ENCODE measurements around the gene SLC22A2. TPM values are rescaled to one million over a fixed set of nuclear protein-coding genes. Genes with fewer than 3 reads are reported as not detected.
A peak's percentile ranks its signal among the peaks of the same experiment; 100 is the strongest.
"Not testable (repeated sequence)": the region's sequence is repeated elsewhere in the genome, so short reads cannot be mapped to it uniquely, and the experiment has no call there.

The SLC22A2 gene
- total and polyA plus RNA-seq, 8 donors = not detected

DNA sequence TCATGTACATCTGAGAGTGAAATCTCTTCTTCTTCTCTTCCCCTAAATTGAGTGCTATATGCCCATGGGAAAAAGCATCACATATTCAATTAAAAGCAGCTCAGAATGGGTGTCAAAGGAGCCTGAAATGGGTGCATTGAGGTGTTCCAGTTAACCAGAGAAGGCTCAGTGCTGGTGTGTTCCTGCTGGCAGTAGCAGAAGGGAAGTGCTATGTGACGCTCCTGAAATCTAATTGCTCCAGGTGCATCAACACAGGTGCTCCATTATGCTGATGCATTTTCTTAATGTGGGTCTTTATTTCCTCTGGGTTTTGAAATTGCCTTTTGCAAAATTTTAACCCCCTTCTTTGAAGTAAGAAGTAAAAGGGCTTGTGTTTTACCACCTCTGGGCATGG, 17.9 kb downstream of the SLC22A2 start:
- intact Hi-C loops (cut with DNase I) = no loop called here
- Histone ChIP-seq H3K9me3 (no peaks in the 10 kb centered on the region), H3K36me3 (no peaks in the 10 kb centered on the region), H3K27ac (no peak overlapping the region), H3K27me3 (no peaks in the 10 kb centered on the region), H3K4me1 (peaks cover 5 to 7% (median 6%) of the 10 kb centered on the region in 3 donors), H3K4me3 (no peak overlapping the region)
- TF ChIP-seq, protein P1, sequence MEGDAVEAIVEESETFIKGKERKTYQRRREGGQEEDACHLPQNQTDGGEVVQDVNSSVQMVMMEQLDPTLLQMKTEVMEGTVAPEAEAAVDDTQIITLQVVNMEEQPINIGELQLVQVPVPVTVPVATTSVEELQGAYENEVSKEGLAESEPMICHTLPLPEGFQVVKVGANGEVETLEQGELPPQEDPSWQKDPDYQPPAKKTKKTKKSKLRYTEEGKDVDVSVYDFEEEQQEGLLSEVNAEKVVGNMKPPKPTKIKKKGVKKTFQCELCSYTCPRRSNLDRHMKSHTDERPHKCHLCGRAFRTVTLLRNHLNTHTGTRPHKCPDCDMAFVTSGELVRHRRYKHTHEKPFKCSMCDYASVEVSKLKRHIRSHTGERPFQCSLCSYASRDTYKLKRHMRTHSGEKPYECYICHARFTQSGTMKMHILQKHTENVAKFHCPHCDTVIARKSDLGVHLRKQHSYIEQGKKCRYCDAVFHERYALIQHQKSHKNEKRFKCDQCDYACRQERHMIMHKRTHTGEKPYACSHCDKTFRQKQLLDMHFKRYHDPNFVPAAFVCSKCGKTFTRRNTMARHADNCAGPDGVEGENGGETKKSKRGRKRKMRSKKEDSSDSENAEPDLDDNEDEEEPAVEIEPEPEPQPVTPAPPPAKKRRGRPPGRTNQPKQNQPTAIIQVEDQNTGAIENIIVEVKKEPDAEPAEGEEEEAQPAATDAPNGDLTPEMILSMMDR (IDR thresholded peaks at IDR 0.05) = no peak
- no peak for FAIRE-seq
- no peak for DNase-seq
- 98 to 100% methylated on average over 1 of the region's 1 CpG for WGBS, 2 donors
- no peak for ATAC-seq

GRCh38 chr6:160239929-160240690, 18.5 kb downstream of the SLC22A2 start:
- no peak for ATAC-seq
- no peak overlapping the region for H3K4me3 ChIP-seq
- no peak overlapping the region for H3K27ac ChIP-seq
- DNase-seq = no peak
- WGBS, 2 donors = 82 to 87% methylated on average over 4 of the region's 4 CpGs
- FAIRE-seq = no peak
- H3K36me3 ChIP-seq = no peaks in the 10 kb centered on the region
- intact Hi-C loops (cut with DNase I) = no loop called here
- H3K9me3 ChIP-seq = no peaks in the 10 kb centered on the region
- peaks cover 5 to 7% (median 6%) of the 10 kb centered on the region in 3 donors for H3K4me1 ChIP-seq
- no peaks in the 10 kb centered on the region for H3K27me3 ChIP-seq
- TF ChIP-seq, protein P1 (IDR thresholded peaks at IDR 0.05) = no peak

DNA sequence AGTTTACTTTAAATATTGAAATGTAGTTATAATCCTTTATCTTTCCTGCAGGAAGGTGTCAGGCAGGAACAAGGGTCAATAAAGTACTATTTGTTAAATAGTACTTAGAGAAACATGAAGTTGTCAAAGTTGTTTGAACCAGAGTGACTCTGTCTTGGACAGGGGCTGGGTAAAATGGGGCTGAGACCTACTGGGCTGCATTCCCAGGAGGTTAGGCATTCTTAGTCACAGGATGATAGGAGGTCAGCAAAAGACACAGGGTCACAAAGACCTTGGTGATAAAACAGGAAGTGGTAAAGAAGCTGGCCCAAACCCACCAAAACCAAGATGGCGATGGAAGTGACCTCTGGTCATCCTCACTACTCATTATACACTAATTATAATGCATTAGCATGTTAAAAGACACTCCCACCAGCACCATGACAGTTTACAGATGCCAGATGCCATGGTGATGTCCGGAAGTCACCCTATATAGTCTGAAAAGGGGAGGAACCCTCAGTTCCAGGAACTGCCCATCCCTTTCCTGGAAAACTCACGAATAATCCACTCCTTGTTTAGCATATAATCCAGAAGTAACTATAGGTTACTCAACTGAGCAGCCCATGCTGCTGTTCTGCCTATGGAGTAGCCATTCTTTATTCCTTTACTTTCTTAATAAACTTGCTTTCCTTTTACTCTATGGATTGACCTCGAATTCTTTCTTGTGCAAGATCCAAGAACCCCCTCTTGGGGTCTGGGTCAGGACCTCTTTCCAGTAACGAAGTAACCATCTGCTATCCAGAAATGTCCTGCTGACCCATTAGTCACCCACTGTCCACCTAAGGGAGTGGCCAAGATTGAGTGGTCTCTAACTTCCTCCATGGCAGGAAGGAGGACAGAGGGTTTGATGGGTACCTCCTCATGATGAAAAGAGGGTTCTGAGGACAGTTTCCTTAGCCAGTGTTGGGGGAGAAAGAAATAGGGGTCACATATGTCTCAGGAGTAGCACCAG, 19.6 kb downstream of the SLC22A2 start:
- no peaks in the 10 kb centered on the region for H3K36me3 ChIP-seq
- no peaks in the 10 kb centered on the region for H3K9me3 ChIP-seq
- 86 to 92% methylated on average over 5 of the region's 5 CpGs for WGBS, 2 donors
- TF ChIP-seq, protein P1 (IDR thresholded peaks at IDR 0.05) = no peak
- no peaks in the 10 kb centered on the region for H3K27me3 ChIP-seq
- DNase-seq (peak in 2 of 6 donors; percentile 16 to 34), ATAC-seq (peak; percentile 76 to 88 (median 78)), FAIRE-seq (peak; percentile 53)
- peak overlapping the region in 2 of 4 donors; percentile 20 to 47 for H3K27ac ChIP-seq
- no peak overlapping the region for H3K4me3 ChIP-seq
- peaks cover 5 to 7% (median 6%) of the 10 kb centered on the region in 3 donors for H3K4me1 ChIP-seq
- intact Hi-C loops (cut with DNase I) = no loop called here

DNA sequence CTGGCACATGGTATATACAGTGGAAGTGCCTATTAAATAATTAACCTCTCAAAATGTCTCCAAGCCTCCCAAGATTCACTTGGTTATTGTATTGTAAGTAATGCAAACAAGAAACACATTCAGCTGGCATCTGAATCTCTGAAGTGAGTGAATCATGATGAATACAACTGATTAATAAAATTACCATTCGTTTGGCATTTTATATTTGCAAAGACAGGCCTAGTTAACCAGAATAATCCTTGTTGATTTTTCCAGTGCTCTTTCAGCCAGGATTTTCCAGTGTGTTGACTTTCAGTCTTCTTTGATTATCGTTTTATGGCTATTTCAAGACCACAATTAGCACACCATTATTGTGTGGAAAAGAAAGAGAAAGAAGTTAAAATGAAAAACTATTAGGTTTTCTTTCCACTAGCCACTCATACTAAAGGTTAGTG, 20.3 kb downstream of the SLC22A2 start:
- Histone ChIP-seq H3K4me3 (no peak overlapping the region), H3K36me3 (no peaks in the 10 kb centered on the region), H3K27ac (peak overlapping the region in 2 of 4 donors; percentile 20 to 47), H3K27me3 (no peaks in the 10 kb centered on the region), H3K9me3 (no peaks in the 10 kb centered on the region), H3K4me1 (peaks cover 5 to 7% (median 6%) of the 10 kb centered on the region in 3 donors)
- FAIRE-seq (no peak), DNase-seq (no peak), ATAC-seq (peak; percentile 24 to 53 (median 35))
- intact Hi-C loops (cut with DNase I) = no loop called here
- WGBS, 2 donors = 12 to 19% methylated on average over 2 of the region's 2 CpGs
- TF ChIP-seq, protein P1 (IDR thresholded peaks at IDR 0.05) = no peak

DNA sequence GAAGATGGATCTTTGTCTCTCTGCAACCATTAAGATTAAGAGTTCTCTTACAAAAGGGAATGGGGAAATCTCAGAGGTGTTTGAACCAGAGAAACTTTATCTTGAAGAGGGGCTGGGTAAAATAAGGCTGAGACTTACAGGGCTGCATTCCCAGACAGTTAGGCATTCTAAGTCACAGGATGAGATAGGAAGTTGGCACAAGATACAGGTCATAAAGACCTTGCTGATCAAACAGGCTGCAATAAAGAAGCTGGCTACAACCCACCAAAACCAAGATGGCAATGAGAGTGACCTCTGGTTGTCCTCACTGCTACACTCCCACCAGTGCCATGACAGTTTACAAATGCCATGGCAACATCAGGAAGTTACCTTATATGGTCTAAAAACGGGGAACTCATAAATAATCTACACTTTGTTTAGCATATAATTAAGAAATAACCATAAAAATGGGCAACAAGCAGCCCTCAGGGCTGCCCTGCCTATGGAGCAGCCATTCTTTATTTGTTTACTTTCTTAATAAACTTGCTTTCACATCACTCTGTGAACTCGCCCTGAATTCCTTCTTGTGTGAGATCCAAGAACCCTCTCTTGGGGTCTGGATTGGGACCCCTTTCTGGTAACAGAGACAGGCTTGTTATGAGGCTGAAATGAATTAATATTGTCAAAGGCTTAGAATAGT, 20.9 kb downstream of the SLC22A2 start:
- H3K9me3 ChIP-seq; intact Hi-C loops (cut with DNase I); H3K4me1 ChIP-seq; H3K4me3 ChIP-seq; FAIRE-seq; DNase-seq; H3K27me3 ChIP-seq; H3K36me3 ChIP-seq: not testable (repeated sequence)
- WGBS, 2 donors = 76 to 77% methylated on average over 2 of the region's 2 CpGs
- peak in 1 of 4 donors; percentile 19 for ATAC-seq
- H3K27ac ChIP-seq = peak overlapping the region in 2 of 4 donors; percentile 20 to 47

DNA sequence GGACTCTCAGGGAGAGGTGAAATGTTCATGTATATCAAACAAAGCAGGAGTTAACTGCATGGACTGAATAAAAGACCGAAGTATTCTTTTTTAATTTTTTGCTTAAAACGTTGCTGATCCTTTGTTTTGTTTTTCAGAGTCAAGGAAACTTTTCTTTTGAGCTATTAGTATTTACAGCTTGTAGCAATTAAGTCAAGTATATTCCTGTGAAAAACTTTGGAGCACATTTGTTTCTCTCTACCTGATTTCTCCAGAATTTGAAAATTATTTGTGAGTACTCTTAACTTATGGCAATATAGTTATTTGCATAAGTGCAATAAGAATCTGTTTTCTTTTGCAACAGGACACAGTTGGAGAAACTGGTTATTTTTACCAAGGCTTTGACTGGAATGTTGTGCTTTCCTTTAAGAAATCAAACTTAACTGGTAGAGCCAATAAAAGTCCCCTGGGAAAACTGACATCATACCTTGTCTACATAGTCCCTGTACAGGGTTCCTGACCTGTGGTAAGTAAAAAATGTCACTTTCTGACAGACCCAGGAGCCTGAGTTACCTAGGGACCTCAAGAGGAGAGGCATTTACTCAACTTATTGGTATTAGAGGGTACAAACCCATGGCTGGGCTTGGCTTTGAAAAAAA, 22.3 kb downstream of the SLC22A2 start:
- ATAC-seq; H3K27me3 ChIP-seq; H3K27ac ChIP-seq; DNase-seq; H3K4me3 ChIP-seq; H3K9me3 ChIP-seq; intact Hi-C loops (cut with DNase I); H3K36me3 ChIP-seq; H3K4me1 ChIP-seq; FAIRE-seq: not testable (repeated sequence)
- 63 to 64% methylated on average over 2 of the region's 2 CpGs for WGBS, 2 donors

Data from pancreas (tissue), 10 donors.